Breast epithelium (tissue), 4 donors: Measurements from ENCODE around the gene CARS1. TPM values are rescaled to one million over a fixed set of nuclear protein-coding genes. Genes with fewer than 3 reads are reported as not detected.

Source experiments
- DNase-seq, 2 donors: peaks; one replicate each; pipeline ENCODE4 v3.0.0-alpha.2; 2019; ENCODE audit warnings: low spot score in 2 of 2
- H3K27ac ChIP-seq, 2 donors: fragments of 200-600 bp; sonication (generic) in 1 of 2; one replicate each; pipeline ENCODE4 v1.5.1; 2016 to 2019; ENCODE audit warnings: mild to moderate bottlenecking in 1 of 2
- H3K27me3 ChIP-seq, 2 donors: fragments of 200-600 bp; sonication (generic) in 1 of 2; one replicate each; pipeline versions ENCODE4 v1.5.1 to v1.6.0; 2017 to 2019; ENCODE audit warnings: control low read depth in 1 of 2, mild to moderate bottlenecking in 1 of 2
- H3K36me3 ChIP-seq: fragments of 200-600 bp; one replicate; pipeline ENCODE4 v1.5.1; 2019
- H3K4me1 ChIP-seq, 2 donors: fragments of 200-600 bp; sonication (generic); one replicate each; pipeline ENCODE4 v1.5.1; 2016 to 2019; ENCODE audit warnings: control low read depth in 1 of 2
- H3K4me3 ChIP-seq, 3 donors: fragments of 200-600 bp; sonication (generic); 1 replicate in 2 of 3; 2 replicates in 1 of 3; pipeline ENCODE4 v1.5.1; 2016 to 2019; ENCODE audit warnings: mild to moderate bottlenecking in 3 of 3, moderate library complexity in 2 of 3
- H3K9me3 ChIP-seq, 2 donors: fragments of 200-600 bp; sonication (generic) in 1 of 2; one replicate each; pipeline ENCODE4 v1.5.1; 2016 to 2019; ENCODE audit warnings: control low read depth in 1 of 2
- CTCF ChIP-seq, 3 donors: fragments of 450-650 bp; IDR thresholded peaks; one replicate each; pipeline ENCODE4 v1.5.1; 2016 to 2017; ENCODE audit warnings: antibody characterized with exemption in 3 of 3, mild to moderate bottlenecking in 3 of 3, moderate library complexity in 3 of 3
- POLR2A ChIP-seq: fragments of 450-650 bp; IDR thresholded peaks from one replicate; pipeline ENCODE4 v1.6.1; 2016; ENCODE audit warnings: antibody characterized with exemption, mild to moderate bottlenecking, moderate library complexity
- POLR2AphosphoS5 ChIP-seq, 3 donors: sonication (generic); formaldehyde crosslinking; IDR thresholded peaks; one replicate each; pipeline ENCODE4 v1.6.1; 2017; ENCODE audit warnings: antibody characterized with exemption in 3 of 3
- intact Hi-C: fragments of 100-400 bp; cut with DNase I; formaldehyde crosslinking; loops from one replicate; pipeline ENCODE4 v1.15.1; 2023; ENCODE audit warnings: low total_unique reads
- total RNA-seq, 3 donors: library from RNA; depleted of rRNA; stranded (reverse); fragments of >200 nt; gene quantifications; one replicate each; pipeline ENCODE4 v1.1.0, GENCODE V29; 2016

CARS1 gene
- total RNA-seq, 3 donors from 2014 or later: 30.1 to 42.6 (median 40.7) TPM

- DNase-seq: peak; percentile 53 to 71
- H3K4me1 ChIP-seq: no peaks in the 10 kb centered on the region
- TF ChIP-seq POLR2A (no peak), CTCF (IDR thresholded peaks at IDR 0.05) (peak; percentile 97 to 98 (median 98)), POLR2AphosphoS5 (IDR thresholded peaks at IDR 0.05) (peak in 2 of 3 donors; percentile 24 to 33)
- no peaks in the 10 kb centered on the region for H3K9me3 ChIP-seq
- no peaks in the 10 kb centered on the region for H3K36me3 ChIP-seq
- H3K27me3 ChIP-seq: no peaks in the 10 kb centered on the region
- intact Hi-C loops: loop anchor here (5.0 to 10.0 kb wide), 2 partner anchors 55 to 1817 kb away; no protein-coding TSS in a partner anchor
- H3K27ac ChIP-seq: peak overlapping the region in 1 of 2 donors; percentile 63
- H3K4me3 ChIP-seq: no peak overlapping the region
These were observed 34.8 kb upstream of the CARS1 start for GRCh38 chr11:3091846-3092602.

GRCh38 chr11:3091081-3091845 is 34.0 kb upstream of the CARS1 start:
- TF ChIP-seq POLR2AphosphoS5 (IDR thresholded peaks at IDR 0.05) (no peak), CTCF (IDR thresholded peaks at IDR 0.05) (no peak), POLR2A (no peak)

GRCh38 chr11:3090096-3090901 is 33.1 kb upstream of the CARS1 start:
- Histone ChIP-seq H3K9me3 (no peaks in the 10 kb centered on the region), H3K4me3 (no peak overlapping the region), H3K36me3 (no peaks in the 10 kb centered on the region), H3K27me3 (no peaks in the 10 kb centered on the region), H3K27ac (no peak overlapping the region), H3K4me1 (no peaks in the 10 kb centered on the region)
- TF ChIP-seq POLR2A: no peak
- TF ChIP-seq POLR2AphosphoS5 (IDR thresholded peaks at IDR 0.05): no peak
- no peak for TF ChIP-seq CTCF (IDR thresholded peaks at IDR 0.05)
- intact Hi-C loops: loop anchor here (5.0 to 10.0 kb wide), 2 partner anchors 53 to 1815 kb away; no protein-coding TSS in a partner anchor
- DNase-seq: peak in 1 of 2 donors; percentile 37

More at GRCh38 chr11:3091081-3091845, 34.0 kb upstream of the CARS1 start:
- no peaks in the 10 kb centered on the region for H3K36me3 ChIP-seq
- H3K9me3 ChIP-seq: no peaks in the 10 kb centered on the region
- intact Hi-C loops: loop anchor here (5.0 to 10.0 kb wide), 2 partner anchors 54 to 1816 kb away; no protein-coding TSS in a partner anchor
- no peaks in the 10 kb centered on the region for H3K4me1 ChIP-seq
- H3K27me3 ChIP-seq: no peaks in the 10 kb centered on the region
- no peak for DNase-seq
- no peak overlapping the region for H3K4me3 ChIP-seq
- H3K27ac ChIP-seq: no peak overlapping the region

GRCh38 chr11:3089236-3090061 is 32.2 kb upstream of the CARS1 start:
- no peaks in the 10 kb centered on the region for H3K9me3 ChIP-seq
- no peak overlapping the region for H3K27ac ChIP-seq
- TF ChIP-seq POLR2A: no peak
- no peak for TF ChIP-seq CTCF (IDR thresholded peaks at IDR 0.05)
- TF ChIP-seq POLR2AphosphoS5 (IDR thresholded peaks at IDR 0.05): no peak
- H3K4me1 ChIP-seq: no peaks in the 10 kb centered on the region
- intact Hi-C loops: loop anchor here (5.0 to 10.0 kb wide), 2 partner anchors 52 to 1815 kb away; no protein-coding TSS in a partner anchor
- H3K36me3 ChIP-seq: no peaks in the 10 kb centered on the region
- no peaks in the 10 kb centered on the region for H3K27me3 ChIP-seq
- no peak overlapping the region for H3K4me3 ChIP-seq
- peak in 1 of 2 donors; percentile 45 for DNase-seq
